Neural progenitor cell (in vitro differentiated cells): ENCODE measurements around the gene TCF15. TPM values are rescaled to one million over a fixed set of nuclear protein-coding genes. Genes with fewer than 3 reads are reported as not detected.

Source experiments
- DNase-seq: peaks from one replicate; pipeline ENCODE4 v3.0.0-alpha.2; 2016; ENCODE audit warnings: low spot score
- H2AFZ ChIP-seq: fragments of 200-600 bp; sonication (generic); replicated peaks from 2 replicates; pipeline ENCODE4 v1.6.1; 2016; ENCODE audit warnings: antibody characterized with exemption
- H3F3A ChIP-seq: fragments of 200-600 bp; sonication (generic); 2 replicates; pipeline ENCODE4 v1.6.1; 2016; ENCODE audit warnings: antibody characterized with exemption, low read depth
- H3K27ac ChIP-seq: fragments of 200-600 bp; sonication (generic); 2 replicates; pipeline ENCODE4 v1.5.1; 2016; ENCODE audit warnings: mild to moderate bottlenecking
- H3K27me3 ChIP-seq: fragments of 200-600 bp; sonication (generic); 2 replicates; pipeline ENCODE4 v1.6.1; 2016; ENCODE audit warnings: mild to moderate bottlenecking, moderate library complexity
- H3K36me3 ChIP-seq: fragments of 200-600 bp; sonication (generic); 2 replicates; pipeline ENCODE4 v1.5.1; 2016
- H3K4me1 ChIP-seq: fragments of 200-600 bp; sonication (generic); 2 replicates; pipeline ENCODE4 v1.6.1; 2016; ENCODE audit warnings: mixed run types
- H3K4me2 ChIP-seq: fragments of 200-600 bp; sonication (generic); 2 replicates; pipeline ENCODE4 v1.6.1; 2016
- H3K4me3 ChIP-seq: fragments of 200-600 bp; sonication (generic); 2 replicates; pipeline ENCODE4 v1.5.1; 2016
- H3K79me2 ChIP-seq: fragments of 200-600 bp; sonication (generic); 2 replicates; pipeline ENCODE4 v1.6.1; 2016; ENCODE audit warnings: low read depth
- H3K9ac ChIP-seq: fragments of 200-600 bp; sonication (generic); 2 replicates; pipeline ENCODE4 v1.6.1; 2016
- H3K9me3 ChIP-seq: fragments of 200-600 bp; sonication (generic); 2 replicates; pipeline ENCODE4 v1.5.1; 2016; ENCODE audit warnings: low read depth
- H4K20me1 ChIP-seq: fragments of 200-600 bp; sonication (generic); 2 replicates; pipeline ENCODE4 v1.6.1; 2016; ENCODE audit warnings: low read depth
- H3K27ac Mint-ChIP-seq: 3 replicates; pipeline ENCODE4 v1.8.0; 2021; ENCODE audit warnings: mixed read lengths
- H3K27me3 Mint-ChIP-seq: 2 replicates; pipeline ENCODE4 v1.8.0; 2022; ENCODE audit warnings: low read depth, mild to moderate bottlenecking, inconsistent platforms, moderate library complexity, mixed read lengths; ENCODE audit not compliant: insufficient read depth
- H3K36me3 Mint-ChIP-seq: 3 replicates; pipeline ENCODE4 v1.8.0; 2021; ENCODE audit warnings: mixed read lengths
- H3K4me1 Mint-ChIP-seq: 3 replicates; pipeline ENCODE4 v1.8.0; 2021; ENCODE audit warnings: mixed read lengths
- H3K4me3 Mint-ChIP-seq: 3 replicates; pipeline ENCODE4 v1.8.0; 2021; ENCODE audit warnings: mild to moderate bottlenecking, moderate library complexity, mixed read lengths
- H3K9me3 Mint-ChIP-seq: 3 replicates; pipeline ENCODE4 v1.8.0; 2020; ENCODE audit warnings: mixed read lengths
- CTCF ChIP-seq: fragments of 200-600 bp; sonication (generic); IDR thresholded peaks from 2 replicates; pipeline ENCODE4 v1.5.1; 2017; ENCODE audit warnings: antibody characterized with exemption, mild to moderate bottlenecking
- EZH2 ChIP-seq: fragments of 200-600 bp; sonication (generic); IDR thresholded peaks from 2 replicates; pipeline ENCODE4 v1.6.1; 2017; ENCODE audit warnings: antibody characterized with exemption, mild to moderate bottlenecking, moderate library complexity
- EZH2phosphoT487 ChIP-seq: fragments of 200-600 bp; sonication (generic); IDR thresholded peaks from 2 replicates; pipeline ENCODE4 v1.6.1; 2017; ENCODE audit warnings: antibody characterized with exemption
- total RNA-seq: library from RNA; depleted of rRNA; stranded (reverse); fragments of >200 nt; gene quantifications from 2 replicates; pipeline ENCODE4 v1.2.3, GENCODE V29; 2015; ENCODE audit warnings: low replicate concordance

Gene TCF15
- total RNA-seq, 1 donor from 2014 or later = 0.07 TPM

DNA sequence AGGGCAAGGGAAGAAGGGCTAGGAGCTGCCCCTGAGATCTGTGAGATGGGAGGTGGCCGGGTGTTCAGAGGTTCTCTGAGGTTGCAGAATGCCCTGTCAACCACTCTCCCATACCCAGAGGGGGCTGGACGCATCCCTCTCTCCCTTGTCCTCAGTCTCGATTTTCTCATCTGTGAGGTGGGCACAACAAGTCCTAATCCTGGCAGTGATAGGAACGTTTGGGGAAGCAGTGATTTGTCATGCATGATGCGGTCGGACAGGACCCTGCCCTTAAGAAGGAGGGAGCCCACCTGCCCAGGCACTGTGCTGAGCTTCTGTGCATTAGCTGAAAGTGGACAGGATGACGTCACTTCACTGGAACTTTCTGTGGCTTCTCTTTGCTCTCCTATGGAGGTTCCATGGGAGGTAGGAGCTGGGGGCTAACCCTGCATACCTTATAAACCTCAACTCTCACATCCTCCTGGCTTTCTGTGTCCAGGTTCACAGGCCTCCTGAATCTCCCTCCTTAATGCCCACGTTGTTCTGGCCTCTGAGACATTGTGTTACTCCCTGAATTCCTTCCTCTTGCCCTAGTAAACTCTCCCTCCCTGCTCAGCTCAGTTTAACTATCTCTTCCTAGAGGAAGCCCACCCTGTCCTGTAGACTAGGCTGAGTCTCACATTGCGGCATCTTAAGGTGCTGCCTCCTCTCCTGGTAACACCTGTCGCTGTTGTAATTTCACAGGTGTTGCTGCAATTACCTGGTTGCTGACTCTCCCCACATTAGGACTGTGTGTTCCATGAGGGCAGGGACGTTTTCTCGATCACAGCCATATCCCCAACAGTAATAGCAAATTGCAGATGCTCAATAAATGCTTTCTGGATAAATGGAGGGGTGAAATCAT, 36.5 kb downstream of the TCF15 start:
- no peak overlapping the region for H2AFZ ChIP-seq

DNA sequence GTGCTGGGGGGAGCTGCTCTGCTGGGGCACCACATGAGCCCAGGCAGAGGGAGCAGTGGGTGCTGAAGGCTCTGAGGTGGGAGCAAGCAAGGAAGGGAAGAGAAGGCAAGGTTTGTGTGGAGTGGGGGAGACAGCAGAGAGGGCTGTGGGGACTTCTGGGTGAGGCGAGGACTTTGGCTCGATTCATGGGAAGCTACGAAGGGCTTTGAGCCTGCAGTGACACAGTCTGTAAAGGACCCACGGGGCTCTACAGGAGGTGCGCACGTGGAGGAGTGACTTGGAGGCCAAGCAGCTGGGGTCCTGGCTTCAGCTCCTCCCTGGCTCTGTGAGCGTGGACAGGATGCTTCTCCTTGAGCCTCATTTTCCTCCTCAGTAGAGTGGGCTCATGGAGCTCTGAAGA, 37.4 kb downstream of the TCF15 start:
- Histone ChIP-seq H3K27ac (no peak overlapping the region), H3K79me2 (no peaks in the 10 kb centered on the region), H3K9me3 (no peaks in the 10 kb centered on the region), H4K20me1 (no peaks in the 10 kb centered on the region), H3K27me3 (peaks cover 53% of the 10 kb centered on the region), H3K4me2 (no peak overlapping the region), H3K36me3 (no peaks in the 10 kb centered on the region), H3K9ac (no peak overlapping the region), H3K4me1 (peaks cover 42% of the 10 kb centered on the region), H2AFZ (peak overlapping the region; percentile 31), H3F3A (peaks cover 32% of the 10 kb centered on the region), H3K4me3 (no peak overlapping the region)
- H3K9me3 Mint-ChIP-seq = no peaks in the 10 kb centered on the region
- H3K4me3 Mint-ChIP-seq = no peak overlapping the region
- H3K27me3 Mint-ChIP-seq = peaks cover 18% of the 10 kb centered on the region
- no peaks in the 10 kb centered on the region for H3K36me3 Mint-ChIP-seq
- H3K27ac Mint-ChIP-seq = no peak overlapping the region
- peaks cover 19% of the 10 kb centered on the region for H3K4me1 Mint-ChIP-seq
- no peak for DNase-seq
- TF ChIP-seq EZH2phosphoT487 (no peak), CTCF (no peak), EZH2 (no peak)

More for the DNA sequence above, 36.5 kb downstream of the TCF15 start:
- Histone ChIP-seq H3K4me2 (peak overlapping the region; percentile 74), H3K27me3 (peaks cover 53% of the 10 kb centered on the region), H3K4me1 (peaks cover 36% of the 10 kb centered on the region), H3K9ac (no peak overlapping the region), H3K36me3 (no peaks in the 10 kb centered on the region), H3K9me3 (no peaks in the 10 kb centered on the region), H3F3A (peaks cover 32% of the 10 kb centered on the region), H3K27ac (no peak overlapping the region), H3K79me2 (no peaks in the 10 kb centered on the region), H3K4me3 (no peak overlapping the region), H4K20me1 (no peaks in the 10 kb centered on the region)
- Mint-ChIP-seq H3K27me3 (peaks cover 17% of the 10 kb centered on the region), H3K36me3 (no peaks in the 10 kb centered on the region), H3K27ac (no peak overlapping the region), H3K9me3 (no peaks in the 10 kb centered on the region), H3K4me3 (peak overlapping the region; percentile 9), H3K4me1 (peaks cover 17% of the 10 kb centered on the region)
- no peak for DNase-seq
- no peak for TF ChIP-seq EZH2
- TF ChIP-seq EZH2phosphoT487 = no peak
- no peak for TF ChIP-seq CTCF

DNA sequence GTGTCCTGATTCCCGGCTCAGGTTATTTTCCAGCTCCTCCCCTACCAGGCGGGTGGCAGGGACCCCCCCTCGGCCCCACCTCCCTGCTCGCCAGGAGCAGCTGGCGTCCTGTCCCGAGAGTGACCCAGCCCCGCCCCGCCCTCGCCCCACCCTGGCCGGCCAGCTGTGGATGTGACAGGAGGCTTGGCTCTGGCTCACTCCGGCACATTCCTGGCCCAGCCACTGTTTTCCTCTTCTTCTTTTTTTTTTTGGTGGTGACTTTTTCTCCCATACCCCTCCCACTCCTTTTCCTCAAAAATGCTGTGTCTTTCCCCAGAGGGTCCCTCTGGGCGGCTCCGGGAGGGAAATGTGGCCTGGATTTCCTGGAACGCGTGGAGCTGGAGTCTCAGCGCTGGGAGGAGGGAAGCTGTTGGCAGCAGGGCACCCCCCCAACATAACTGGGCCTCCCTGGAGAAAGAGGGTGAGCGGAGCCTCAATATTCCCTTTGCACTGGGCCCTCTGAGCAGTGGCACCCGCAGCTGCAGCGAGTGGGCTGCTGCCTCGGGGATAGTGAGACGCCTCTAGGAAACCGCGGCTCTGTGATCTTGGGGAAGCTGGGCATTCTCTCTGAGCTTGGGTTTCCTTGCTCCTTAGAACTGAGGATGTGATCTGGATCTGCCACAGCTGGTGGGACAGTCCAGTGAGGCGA, 38.2 kb downstream of the TCF15 start:
- TF ChIP-seq CTCF (no peak), EZH2phosphoT487 (no peak), EZH2 (no peak)
- no peaks in the 10 kb centered on the region for H3K36me3 ChIP-seq
- peak overlapping the region; percentile 31 for H2AFZ ChIP-seq
- Mint-ChIP-seq H3K4me3 (peak overlapping the region; percentile 38), H3K27ac (no peak overlapping the region), H3K4me1 (peaks cover 19% of the 10 kb centered on the region), H3K36me3 (no peaks in the 10 kb centered on the region), H3K9me3 (no peaks in the 10 kb centered on the region), H3K27me3 (peaks cover 23% of the 10 kb centered on the region)
- peak; percentile 65 for DNase-seq
- H3K4me1 ChIP-seq = peaks cover 42% of the 10 kb centered on the region
- H3F3A ChIP-seq = peaks cover 32% of the 10 kb centered on the region
- no peaks in the 10 kb centered on the region for H3K9me3 ChIP-seq
- H3K4me3 ChIP-seq = peak overlapping the region; percentile 0
- no peaks in the 10 kb centered on the region for H3K79me2 ChIP-seq
- peak overlapping the region; percentile 60 for H3K4me2 ChIP-seq
- peaks cover 53% of the 10 kb centered on the region for H3K27me3 ChIP-seq
- no peaks in the 10 kb centered on the region for H4K20me1 ChIP-seq
- H3K9ac ChIP-seq = no peak overlapping the region
- H3K27ac ChIP-seq = no peak overlapping the region
